PC-3 (cell line): Measurements from ENCODE around the gene SMIM11.
"Not testable (repeated sequence)": the region's sequence is repeated elsewhere in the genome, so short reads cannot be mapped to it uniquely, and the experiment has no call there.

Experiments
- EZH2phosphoT487 ChIP-seq: fragments of 300-600 bp; sonication (generic); IDR thresholded peaks from 2 replicates; pipeline ENCODE4 v1.6.1; 2018; ENCODE audit warnings: mild to moderate bottlenecking, antibody characterized with exemption, low read length, borderline replicate concordance
- TF ChIP-seq, protein P1 (sequence below): fragments of 300-600 bp; sonication (generic); conservative IDR thresholded peaks from 2 replicates; pipeline ENCODE4 v1.5.1; 2017; ENCODE audit warnings: antibody characterized with exemption, low read depth, mild to moderate bottlenecking, low read length

GRCh38 chr21:34406676-34407075, 31.4 kb downstream of the SMIM11 start:
- TF ChIP-seq, protein P1, sequence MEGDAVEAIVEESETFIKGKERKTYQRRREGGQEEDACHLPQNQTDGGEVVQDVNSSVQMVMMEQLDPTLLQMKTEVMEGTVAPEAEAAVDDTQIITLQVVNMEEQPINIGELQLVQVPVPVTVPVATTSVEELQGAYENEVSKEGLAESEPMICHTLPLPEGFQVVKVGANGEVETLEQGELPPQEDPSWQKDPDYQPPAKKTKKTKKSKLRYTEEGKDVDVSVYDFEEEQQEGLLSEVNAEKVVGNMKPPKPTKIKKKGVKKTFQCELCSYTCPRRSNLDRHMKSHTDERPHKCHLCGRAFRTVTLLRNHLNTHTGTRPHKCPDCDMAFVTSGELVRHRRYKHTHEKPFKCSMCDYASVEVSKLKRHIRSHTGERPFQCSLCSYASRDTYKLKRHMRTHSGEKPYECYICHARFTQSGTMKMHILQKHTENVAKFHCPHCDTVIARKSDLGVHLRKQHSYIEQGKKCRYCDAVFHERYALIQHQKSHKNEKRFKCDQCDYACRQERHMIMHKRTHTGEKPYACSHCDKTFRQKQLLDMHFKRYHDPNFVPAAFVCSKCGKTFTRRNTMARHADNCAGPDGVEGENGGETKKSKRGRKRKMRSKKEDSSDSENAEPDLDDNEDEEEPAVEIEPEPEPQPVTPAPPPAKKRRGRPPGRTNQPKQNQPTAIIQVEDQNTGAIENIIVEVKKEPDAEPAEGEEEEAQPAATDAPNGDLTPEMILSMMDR, result not testable (repeated sequence)
- not testable (repeated sequence) for TF ChIP-seq EZH2phosphoT487
